Pons (tissue), 1 donor: ENCODE data around the gene DNAJC27.
"Not testable (repeated sequence)": the region's sequence is repeated elsewhere in the genome, so short reads cannot be mapped to it uniquely, and the experiment has no call there.

Experiments
- DNase-seq: peaks from one replicate; pipeline ENCODE4 v3.0.0-alpha.2; 2016; ENCODE audit warnings: low spot score

The DNAJC27 gene

GRCh38 chr2:24971536-24972314 lies at the start of gene DNAJC27:
TSS of gene DNAJC27 (minus strand) at chr2:24971955. CDS start at chr2:24971904, 51 bp downstream.
- peak; percentile 98 for DNase-seq

- DNase-seq, result no peak
These were observed 46.9 kb upstream of the DNAJC27 start for GRCh38 chr2:25018681-25019080.

- no peak for DNase-seq
These were observed 42.9 kb upstream of the DNAJC27 start for GRCh38 chr2:25014631-25015030.

GRCh38 chr2:25011342-25011741 lies 39.6 kb upstream of the DNAJC27 start:
- DNase-seq, result not testable (repeated sequence)

GRCh38 chr2:25009954-25010353 lies 38.2 kb upstream of the DNAJC27 start:
- no peak for DNase-seq

- no peak for DNase-seq
These were observed 30.3 kb upstream of the DNAJC27 start for GRCh38 chr2:25002066-25002465.

- no peak for DNase-seq
These were observed 29.5 kb upstream of the DNAJC27 start for GRCh38 chr2:25001325-25001637.

GRCh38 chr2:25000503-25001324 lies 29.0 kb upstream of the DNAJC27 start:
- DNase-seq, result no peak

GRCh38 chr2:25000036-25000435 lies 28.3 kb upstream of the DNAJC27 start:
- DNase-seq, result no peak

- not testable (repeated sequence) for DNase-seq
These were observed 27.3 kb upstream of the DNAJC27 start for GRCh38 chr2:24999097-24999496.

- DNase-seq, result no peak
These were observed 22.5 kb upstream of the DNAJC27 start for GRCh38 chr2:24994146-24994724.

- no peak for DNase-seq
These were observed 21.8 kb upstream of the DNAJC27 start for GRCh38 chr2:24993406-24994145.

- DNase-seq, result peak; percentile 96
These were observed 14.6 kb upstream of the DNAJC27 start for GRCh38 chr2:24986372-24986771.

GRCh38 chr2:24985511-24985910 lies 13.8 kb upstream of the DNAJC27 start:
- no peak for DNase-seq

- peak; percentile 82 for DNase-seq
These were observed 13.2 kb upstream of the DNAJC27 start for GRCh38 chr2:24984912-24985311.

- no peak for DNase-seq
These were observed 9.8 kb upstream of the DNAJC27 start for GRCh38 chr2:24981411-24982136.

GRCh38 chr2:24978661-24979060 lies 6.9 kb upstream of the DNAJC27 start:
- no peak for DNase-seq

- no peak for DNase-seq
These were observed 5.9 kb upstream of the DNAJC27 start for GRCh38 chr2:24977631-24978030.

- no peak for DNase-seq
These were observed 2.1 kb upstream of the DNAJC27 start for GRCh38 chr2:24973812-24974211.

- peak; percentile 72 for DNase-seq
These were observed 683 bp upstream of the DNAJC27 start for GRCh38 chr2:24972315-24972961.

GRCh38 chr2:24971286-24971535 lies 544 bp downstream of the DNAJC27 start:
- no peak for DNase-seq
